RWPE2 (cell line): ENCODE measurements around the gene F2.

Source experiments
- ATAC-seq: fragments of 200-7000 bp; cut with Tn5 transposase; 3 replicates; pipeline ENCODE4 v1.9.1; 2021; ENCODE audit warnings: low read depth
- DNase-seq: peaks from one replicate; pipeline ENCODE4 v3.0.0-alpha.2; 2020; ENCODE audit warnings: low spot score
- H3K27ac ChIP-seq: fragments of 450-650 bp; 2 replicates; pipeline ENCODE4 v1.5.1; 2017; ENCODE audit warnings: mild to moderate bottlenecking; ENCODE audit not compliant: poor library complexity, severe bottlenecking
- H3K27me3 ChIP-seq: fragments of 250-450 bp; sonication (Bioruptor Pico); 2 replicates; pipeline ENCODE4 v1.5.1; 2021; ENCODE audit warnings: mild to moderate bottlenecking, moderate library complexity; ENCODE audit not compliant: insufficient read depth, poor library complexity, severe bottlenecking
- H3K36me3 ChIP-seq: fragments of 250-450 bp; sonication (Bioruptor Pico); 2 replicates; pipeline ENCODE4 v1.5.1; 2020; ENCODE audit warnings: low read depth, mild to moderate bottlenecking, moderate library complexity
- H3K4me1 ChIP-seq: fragments of 250-450 bp; sonication (Bioruptor Pico); 2 replicates; pipeline ENCODE4 v1.5.1; 2021; ENCODE audit warnings: mild to moderate bottlenecking, moderate library complexity; ENCODE audit not compliant: insufficient read depth, poor library complexity, severe bottlenecking
- H3K4me3 ChIP-seq: fragments of 250-450 bp; sonication (Bioruptor Pico); 2 replicates; pipeline ENCODE4 v1.5.1; 2021; ENCODE audit warnings: mild to moderate bottlenecking, moderate library complexity; ENCODE audit not compliant: severe bottlenecking
- H3K9me3 ChIP-seq: fragments of 250-450 bp; sonication (Bioruptor Pico); 2 replicates; pipeline ENCODE4 v1.5.1; 2021; ENCODE audit warnings: mild to moderate bottlenecking, moderate library complexity; ENCODE audit not compliant: severe bottlenecking
- TF ChIP-seq, protein P1 (sequence below): fragments of 450-650 bp; IDR thresholded peaks from one replicate; pipeline ENCODE4 v1.5.1; 2017; ENCODE audit warnings: mild to moderate bottlenecking, moderate library complexity; ENCODE audit not compliant: poor library complexity, severe bottlenecking

Gene F2

DNA sequence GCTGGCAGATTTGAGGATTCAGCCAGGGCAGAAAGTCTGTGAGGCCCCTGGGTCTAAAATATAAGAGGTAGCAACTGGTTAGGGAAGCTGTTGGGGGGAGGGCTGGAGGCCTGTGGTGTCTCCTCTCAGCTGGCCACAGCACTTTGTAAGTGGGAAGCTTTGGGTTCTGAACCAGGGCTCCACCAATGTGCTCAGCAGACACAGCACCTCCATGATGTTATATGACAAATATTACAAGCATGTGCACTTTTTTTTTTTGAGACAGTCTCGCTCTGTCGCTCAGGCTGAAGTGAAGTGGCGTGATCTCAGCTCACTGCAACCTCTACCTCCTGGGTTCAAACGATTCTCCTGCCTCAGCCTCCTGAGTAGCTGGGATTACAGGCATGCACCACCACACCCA is 26.6 kb upstream of the F2 start:
- Histone ChIP-seq H3K27me3 (no peaks in the 10 kb centered on the region), H3K4me3 (no peak overlapping the region), H3K4me1 (peaks cover 9% of the 10 kb centered on the region), H3K36me3 (peaks cover 29% of the 10 kb centered on the region), H3K9me3 (no peaks in the 10 kb centered on the region), H3K27ac (no peak overlapping the region)
- no peak for ATAC-seq
- TF ChIP-seq, protein P1, sequence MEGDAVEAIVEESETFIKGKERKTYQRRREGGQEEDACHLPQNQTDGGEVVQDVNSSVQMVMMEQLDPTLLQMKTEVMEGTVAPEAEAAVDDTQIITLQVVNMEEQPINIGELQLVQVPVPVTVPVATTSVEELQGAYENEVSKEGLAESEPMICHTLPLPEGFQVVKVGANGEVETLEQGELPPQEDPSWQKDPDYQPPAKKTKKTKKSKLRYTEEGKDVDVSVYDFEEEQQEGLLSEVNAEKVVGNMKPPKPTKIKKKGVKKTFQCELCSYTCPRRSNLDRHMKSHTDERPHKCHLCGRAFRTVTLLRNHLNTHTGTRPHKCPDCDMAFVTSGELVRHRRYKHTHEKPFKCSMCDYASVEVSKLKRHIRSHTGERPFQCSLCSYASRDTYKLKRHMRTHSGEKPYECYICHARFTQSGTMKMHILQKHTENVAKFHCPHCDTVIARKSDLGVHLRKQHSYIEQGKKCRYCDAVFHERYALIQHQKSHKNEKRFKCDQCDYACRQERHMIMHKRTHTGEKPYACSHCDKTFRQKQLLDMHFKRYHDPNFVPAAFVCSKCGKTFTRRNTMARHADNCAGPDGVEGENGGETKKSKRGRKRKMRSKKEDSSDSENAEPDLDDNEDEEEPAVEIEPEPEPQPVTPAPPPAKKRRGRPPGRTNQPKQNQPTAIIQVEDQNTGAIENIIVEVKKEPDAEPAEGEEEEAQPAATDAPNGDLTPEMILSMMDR: no peak
- DNase-seq: no peak

DNA sequence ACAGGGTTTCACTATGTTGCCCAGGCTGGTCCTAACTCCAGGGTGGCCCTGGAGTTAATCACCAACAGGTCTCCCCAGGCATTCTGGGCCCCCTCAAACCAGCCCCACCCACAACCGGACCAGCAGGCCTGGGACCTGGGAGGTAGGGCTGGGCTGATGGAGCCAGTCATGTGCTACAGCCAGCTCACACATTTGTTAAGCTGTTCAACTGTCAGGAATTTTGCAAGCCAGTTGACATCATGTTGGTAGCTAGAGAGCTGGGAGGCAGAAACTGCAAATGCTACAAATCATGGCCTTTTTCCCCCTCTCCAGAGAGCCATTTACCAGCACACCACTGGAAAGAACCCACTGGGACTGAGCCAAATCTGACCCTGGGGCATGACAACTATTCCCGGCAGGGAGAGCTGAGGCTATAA is 25.4 kb upstream of the F2 start:
- TF ChIP-seq, protein P1: no peak
- no peaks in the 10 kb centered on the region for H3K27me3 ChIP-seq
- H3K36me3 ChIP-seq: peaks cover 20% of the 10 kb centered on the region
- no peak overlapping the region for H3K27ac ChIP-seq
- no peaks in the 10 kb centered on the region for H3K4me1 ChIP-seq
- H3K9me3 ChIP-seq: no peaks in the 10 kb centered on the region
- peak; percentile 26; the same call in 1 of the 3 replicates for ATAC-seq
- DNase-seq: no peak
- H3K4me3 ChIP-seq: no peak overlapping the region

DNA sequence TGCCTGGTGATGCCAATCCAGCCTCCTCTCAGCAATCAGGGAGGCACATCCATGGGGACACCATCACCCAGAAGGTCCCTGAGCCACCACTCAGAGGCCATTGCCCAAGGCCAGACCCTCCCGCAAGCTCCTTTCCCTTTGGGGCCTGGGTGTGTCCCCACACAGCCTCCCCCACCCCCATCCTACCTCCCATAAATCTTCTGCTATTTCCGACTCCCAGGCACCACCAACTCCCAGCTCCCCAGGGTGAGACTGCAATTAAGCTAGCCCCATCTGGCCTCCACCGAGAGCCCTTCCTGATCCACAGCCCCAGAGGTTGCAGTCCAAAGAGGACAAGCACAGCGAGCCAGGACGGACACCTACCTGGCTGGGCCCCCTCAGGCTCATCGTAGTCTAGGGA is 24.9 kb upstream of the F2 start:
- H3K27ac ChIP-seq: no peak overlapping the region
- H3K4me1 ChIP-seq: no peaks in the 10 kb centered on the region
- TF ChIP-seq, protein P1: no peak
- peaks cover 21% of the 10 kb centered on the region for H3K36me3 ChIP-seq
- H3K9me3 ChIP-seq: no peaks in the 10 kb centered on the region
- no peak for ATAC-seq
- DNase-seq: no peak
- no peak overlapping the region for H3K4me3 ChIP-seq
- no peaks in the 10 kb centered on the region for H3K27me3 ChIP-seq

DNA sequence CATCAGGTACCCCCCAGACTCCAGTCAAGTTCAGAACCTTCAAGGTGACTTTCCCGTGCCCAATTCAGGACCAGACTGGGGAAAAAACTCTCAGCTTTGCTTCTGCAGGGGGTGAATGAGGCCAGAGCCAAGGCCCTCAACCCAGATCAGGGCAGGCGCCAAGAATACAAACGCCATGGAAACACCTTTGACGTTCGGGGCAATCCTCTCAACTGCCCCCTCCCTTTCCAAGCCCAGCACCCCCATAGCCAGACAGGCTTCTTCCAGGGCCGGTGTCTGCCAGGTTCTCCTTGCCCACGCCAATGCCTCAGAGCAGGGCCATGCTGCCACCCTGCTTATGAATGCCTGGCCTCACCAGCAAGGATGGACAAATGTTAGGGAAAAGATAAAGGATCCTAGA is 24.4 kb upstream of the F2 start:
- DNase-seq (no peak), ATAC-seq (no peak)
- TF ChIP-seq, protein P1: no peak
- no peaks in the 10 kb centered on the region for H3K4me1 ChIP-seq
- no peaks in the 10 kb centered on the region for H3K27me3 ChIP-seq
- no peak overlapping the region for H3K27ac ChIP-seq
- peaks cover 22% of the 10 kb centered on the region for H3K36me3 ChIP-seq
- H3K4me3 ChIP-seq: no peak overlapping the region
- H3K9me3 ChIP-seq: no peaks in the 10 kb centered on the region

DNA sequence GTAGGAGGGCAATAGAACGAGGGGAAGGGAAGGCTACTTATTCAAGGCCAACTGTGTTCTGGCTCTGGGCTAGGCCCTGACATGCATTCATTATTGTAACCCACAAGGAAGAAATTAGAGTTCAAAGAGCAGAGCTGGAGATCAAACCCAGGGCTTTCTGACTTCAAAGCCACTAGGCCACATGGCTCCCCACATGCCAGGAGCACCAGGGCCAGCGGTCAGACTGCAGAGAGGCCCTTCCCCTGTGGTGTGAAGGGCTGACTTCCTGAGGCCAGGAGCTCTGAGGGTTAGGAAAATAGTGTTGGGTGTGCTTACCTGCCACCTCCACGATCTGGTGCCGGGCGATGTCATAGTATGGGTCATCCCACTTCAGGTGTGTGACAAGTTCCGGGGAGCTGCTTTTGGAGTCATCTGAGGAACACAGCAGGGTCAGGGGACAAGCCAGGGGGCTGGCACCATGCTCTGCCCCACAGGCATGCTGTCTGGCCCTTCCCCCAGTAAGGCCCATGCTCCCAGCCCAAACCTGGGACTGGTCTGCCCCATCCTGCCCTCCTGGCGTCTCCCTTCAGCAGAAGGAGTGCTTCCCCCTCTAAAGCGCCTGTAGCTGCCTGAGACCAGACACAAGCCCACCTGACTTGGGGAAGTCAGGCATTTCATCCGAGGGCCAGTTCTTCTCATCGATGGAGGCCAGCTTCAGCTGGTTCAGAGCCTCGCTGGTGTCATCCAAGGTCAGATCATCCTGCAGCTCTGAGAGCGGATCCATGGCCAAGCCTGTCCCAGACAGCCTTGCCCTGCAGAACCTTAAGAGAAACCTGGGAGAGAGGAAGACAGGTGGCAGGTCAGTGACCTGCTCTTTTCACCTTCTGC is 23.4 kb upstream of the F2 start:
- Histone ChIP-seq H3K27me3 (no peaks in the 10 kb centered on the region), H3K4me3 (no peak overlapping the region), H3K9me3 (no peaks in the 10 kb centered on the region), H3K27ac (no peak overlapping the region), H3K36me3 (peaks cover 22% of the 10 kb centered on the region), H3K4me1 (no peaks in the 10 kb centered on the region)
- TF ChIP-seq, protein P1: no peak
- ATAC-seq: no peak
- no peak for DNase-seq
